EH (cell line): ENCODE results near the gene ADGRL2.

Experiments used
- DNase-seq: peaks from one replicate; pipeline ENCODE4 v3.0.0-alpha.2; 2015; ENCODE audit warnings: low read depth

The ADGRL2 gene

GRCh38 chr1:81805537-81806431, 5.0 kb downstream of the ADGRL2 start:
- DNase-seq, result no peak

GRCh38 chr1:81806432-81806770, 5.7 kb downstream of the ADGRL2 start:
- DNase-seq, result no peak

- DNase-seq, result peak; percentile 2
Observed at GRCh38 chr1:81808760-81809159, 8.0 kb downstream of the ADGRL2 start.

- no peak for DNase-seq
Observed at GRCh38 chr1:81809808-81810207, 9.1 kb downstream of the ADGRL2 start.

GRCh38 chr1:81811757-81812371, 11.1 kb downstream of the ADGRL2 start:
- DNase-seq, result no peak

- no peak for DNase-seq
Observed at GRCh38 chr1:81812712-81813111, 12.0 kb downstream of the ADGRL2 start.

GRCh38 chr1:81813691-81814090, 13.0 kb downstream of the ADGRL2 start:
- no peak for DNase-seq

- no peak for DNase-seq
Observed at GRCh38 chr1:81819613-81820012, 18.9 kb downstream of the ADGRL2 start.

- DNase-seq, result no peak
Observed at GRCh38 chr1:81820765-81821164, 20.0 kb downstream of the ADGRL2 start.

- DNase-seq, result no peak
Observed at GRCh38 chr1:81823082-81823481, 22.3 kb downstream of the ADGRL2 start.

GRCh38 chr1:81824759-81825158, 24.0 kb downstream of the ADGRL2 start:
- DNase-seq, result no peak

- no peak for DNase-seq
Observed at GRCh38 chr1:81827942-81828341, 27.2 kb downstream of the ADGRL2 start.

- peak; percentile 55 for DNase-seq
Observed at GRCh38 chr1:81832573-81832972, 31.8 kb downstream of the ADGRL2 start.

GRCh38 chr1:81833722-81834121, 33.0 kb downstream of the ADGRL2 start:
- DNase-seq, result no peak

- peak; percentile 27 for DNase-seq
Observed at GRCh38 chr1:81834268-81834667, 33.5 kb downstream of the ADGRL2 start.

GRCh38 chr1:81834921-81835698, 34.4 kb downstream of the ADGRL2 start:
- DNase-seq, result peak; percentile 3

- no peak for DNase-seq
Observed at GRCh38 chr1:81836007-81836626, 35.4 kb downstream of the ADGRL2 start.

GRCh38 chr1:81838600-81839218, 38.0 kb downstream of the ADGRL2 start:
- no peak for DNase-seq

GRCh38 chr1:81840805-81841204, 40.1 kb downstream of the ADGRL2 start:
- no peak for DNase-seq

GRCh38 chr1:81841795-81842194, 41.1 kb downstream of the ADGRL2 start:
- no peak for DNase-seq

- DNase-seq, result no peak
Observed at GRCh38 chr1:81844477-81844876, 43.7 kb downstream of the ADGRL2 start.

- no peak for DNase-seq
Observed at GRCh38 chr1:81846630-81847029, 45.9 kb downstream of the ADGRL2 start.
